ENCODE results near the gene THEM5.

DNA sequence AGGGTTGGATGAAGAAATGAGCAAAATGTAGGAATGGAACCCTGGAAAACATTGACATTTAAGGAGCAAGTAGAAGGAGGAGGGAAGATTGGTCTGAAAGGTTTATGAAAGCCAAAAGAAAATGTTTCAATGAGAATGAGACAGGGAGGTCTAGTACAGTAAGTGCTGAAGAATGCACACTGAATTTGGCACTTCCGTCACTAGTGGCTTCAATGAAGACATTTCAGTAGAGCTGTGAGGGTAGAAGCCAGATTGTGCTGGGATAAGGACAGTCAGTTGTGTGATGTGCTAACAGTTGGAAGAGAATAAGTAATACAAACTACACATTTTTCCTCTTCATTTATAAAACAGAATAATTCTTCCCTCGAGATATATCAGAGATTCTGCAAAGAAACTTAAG lies 38.7 kb upstream of the THEM5 start:
- TF ChIP-seq GATA3 (IDR thresholded peaks at IDR 0.05; ENCODE audit: low read depth, low read length) (no peak), GATA2 (IDR thresholded peaks at IDR 0.05; ENCODE audit: low read depth, low read length) (no peak)
